ENCODE results near the gene TCF12. TPM values are rescaled to one million over a fixed set of nuclear protein-coding genes. Genes with fewer than 3 reads are reported as not detected.

TCF12 gene
- total RNA-seq, 3 donors from 2014 or later (not counting 1 experiment from before 2014, with no cell fraction given), result 84.1 to 111 (median 107) TPM

DNA sequence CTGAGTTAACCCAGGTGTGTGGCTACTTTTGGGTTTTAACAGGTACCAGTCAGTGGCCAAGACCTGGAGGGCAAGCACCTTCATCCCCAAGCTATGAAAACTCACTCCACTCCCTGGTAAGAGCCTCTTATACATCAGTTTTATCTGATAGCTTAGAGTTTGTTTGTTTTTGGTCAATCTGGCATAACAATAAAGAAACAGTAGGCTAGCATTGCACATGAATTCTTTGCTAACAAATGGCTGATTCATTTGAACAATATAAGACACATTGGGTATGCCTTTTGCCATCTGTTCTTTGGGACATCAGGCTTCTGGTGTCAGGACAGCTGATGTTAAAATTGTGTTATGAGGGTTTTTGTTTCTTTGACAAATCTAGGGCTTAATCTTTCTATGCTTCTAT lies 332.9 kb downstream of the TCF12 start:
- Histone ChIP-seq H3K27ac (ENCODE audit: low read length) (no peak overlapping the region), H3K27me3 (ENCODE audit: control insufficient read depth, insufficient read depth, low read length) (no peaks in the 10 kb centered on the region), H3K4me3 (ENCODE audit: low read length) (no peak overlapping the region), H3K9me3 (ENCODE audit: control insufficient read depth, insufficient read depth, low read length) (no peaks in the 10 kb centered on the region), H3K4me1 (ENCODE audit: control insufficient read depth, insufficient read depth, low read length) (no peaks in the 10 kb centered on the region), H3K36me3 (ENCODE audit: control insufficient read depth, insufficient read depth, low read length) (peaks cover 19% of the 10 kb centered on the region)
- Mint-ChIP-seq H3K36me3 (no peaks in the 10 kb centered on the region), H3K9me3 (no peaks in the 10 kb centered on the region), H3K4me1 (peaks cover 0 to 5% of the 10 kb centered on the region in 2 donors), H3K27ac (no peak overlapping the region), H3K4me3 (no peak overlapping the region), H3K27me3 (ENCODE audit: low read depth in 2 of 2) (no peaks in the 10 kb centered on the region)
- TF ChIP-seq, protein P1, sequence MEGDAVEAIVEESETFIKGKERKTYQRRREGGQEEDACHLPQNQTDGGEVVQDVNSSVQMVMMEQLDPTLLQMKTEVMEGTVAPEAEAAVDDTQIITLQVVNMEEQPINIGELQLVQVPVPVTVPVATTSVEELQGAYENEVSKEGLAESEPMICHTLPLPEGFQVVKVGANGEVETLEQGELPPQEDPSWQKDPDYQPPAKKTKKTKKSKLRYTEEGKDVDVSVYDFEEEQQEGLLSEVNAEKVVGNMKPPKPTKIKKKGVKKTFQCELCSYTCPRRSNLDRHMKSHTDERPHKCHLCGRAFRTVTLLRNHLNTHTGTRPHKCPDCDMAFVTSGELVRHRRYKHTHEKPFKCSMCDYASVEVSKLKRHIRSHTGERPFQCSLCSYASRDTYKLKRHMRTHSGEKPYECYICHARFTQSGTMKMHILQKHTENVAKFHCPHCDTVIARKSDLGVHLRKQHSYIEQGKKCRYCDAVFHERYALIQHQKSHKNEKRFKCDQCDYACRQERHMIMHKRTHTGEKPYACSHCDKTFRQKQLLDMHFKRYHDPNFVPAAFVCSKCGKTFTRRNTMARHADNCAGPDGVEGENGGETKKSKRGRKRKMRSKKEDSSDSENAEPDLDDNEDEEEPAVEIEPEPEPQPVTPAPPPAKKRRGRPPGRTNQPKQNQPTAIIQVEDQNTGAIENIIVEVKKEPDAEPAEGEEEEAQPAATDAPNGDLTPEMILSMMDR (IDR thresholded peaks at IDR 0.05), result no peak
- ATAC-seq (no peak), DNase-seq (no peak)
- intact Hi-C loops (cut with micrococcal nuclease), result no loop called here

DNA sequence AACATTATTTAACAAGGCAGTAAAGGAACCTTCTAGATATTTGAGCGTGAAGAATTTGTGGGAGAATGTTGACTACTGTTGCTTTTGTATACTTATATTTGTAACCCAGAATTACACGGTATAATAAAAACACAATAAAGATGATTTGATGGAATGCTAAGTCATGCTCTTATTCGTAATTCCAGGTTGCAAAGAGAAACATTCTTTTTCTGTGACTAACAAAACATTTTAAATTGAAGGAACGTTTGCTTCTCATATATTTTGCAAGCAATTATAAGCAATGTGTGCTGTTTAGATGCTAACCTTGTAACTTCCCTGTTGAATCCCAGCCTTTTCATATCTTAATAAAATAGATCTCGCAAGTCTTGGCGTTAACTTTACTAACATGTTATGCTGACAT lies 333.5 kb downstream of the TCF12 start:
- Histone ChIP-seq H3K9me3 (ENCODE audit: control insufficient read depth, insufficient read depth, low read length) (no peaks in the 10 kb centered on the region), H3K4me3 (ENCODE audit: low read length) (no peak overlapping the region), H3K27me3 (ENCODE audit: control insufficient read depth, insufficient read depth, low read length) (no peaks in the 10 kb centered on the region), H3K36me3 (ENCODE audit: control insufficient read depth, insufficient read depth, low read length) (peaks cover 15% of the 10 kb centered on the region), H3K4me1 (ENCODE audit: control insufficient read depth, insufficient read depth, low read length) (no peaks in the 10 kb centered on the region), H3K27ac (ENCODE audit: low read length) (no peak overlapping the region)
- no peak overlapping the region for H3K27ac Mint-ChIP-seq
- no peak for DNase-seq
- intact Hi-C loops (cut with micrococcal nuclease), result no loop called here
- no peaks in the 10 kb centered on the region for H3K9me3 Mint-ChIP-seq
- H3K27me3 Mint-ChIP-seq (ENCODE audit: low read depth in 2 of 2), result no peaks in the 10 kb centered on the region
- TF ChIP-seq, protein P1 (IDR thresholded peaks at IDR 0.05), result no peak
- no peaks in the 10 kb centered on the region for H3K36me3 Mint-ChIP-seq
- 98% methylated on average over 2 of the region's 6 CpGs for WGBS (ENCODE audit: insufficient coverage)
- no peak for ATAC-seq
- peaks cover 0 to 3% of the 10 kb centered on the region in 2 donors for H3K4me1 Mint-ChIP-seq
- no peak overlapping the region for H3K4me3 Mint-ChIP-seq

DNA sequence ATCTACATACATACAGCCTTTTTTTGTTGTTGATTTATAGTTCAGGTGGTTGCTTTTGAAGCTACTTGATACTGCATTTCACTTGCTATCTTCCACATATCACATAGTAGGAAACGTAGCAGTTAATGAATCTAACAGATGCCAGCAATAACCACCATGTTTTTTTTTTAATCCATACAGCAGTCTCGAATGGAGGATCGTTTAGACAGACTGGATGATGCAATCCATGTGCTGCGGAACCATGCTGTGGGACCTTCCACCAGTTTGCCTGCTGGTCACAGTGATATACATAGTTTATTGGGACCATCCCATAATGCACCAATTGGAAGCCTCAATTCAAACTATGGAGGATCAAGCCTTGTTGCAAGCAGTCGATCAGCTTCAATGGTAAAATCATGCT lies 334.6 kb downstream of the TCF12 start:
- H3K9me3 Mint-ChIP-seq, result no peaks in the 10 kb centered on the region
- over 99% methylated on average over 5 of the region's 5 CpGs for WGBS (ENCODE audit: insufficient coverage)
- Histone ChIP-seq H3K36me3 (ENCODE audit: control insufficient read depth, insufficient read depth, low read length) (peaks cover 15% of the 10 kb centered on the region), H3K4me1 (ENCODE audit: control insufficient read depth, insufficient read depth, low read length) (no peaks in the 10 kb centered on the region), H3K27me3 (ENCODE audit: control insufficient read depth, insufficient read depth, low read length) (no peaks in the 10 kb centered on the region), H3K27ac (ENCODE audit: low read length) (no peak overlapping the region), H3K9me3 (ENCODE audit: control insufficient read depth, insufficient read depth, low read length) (no peaks in the 10 kb centered on the region), H3K4me3 (ENCODE audit: low read length) (no peak overlapping the region)
- intact Hi-C loops (cut with micrococcal nuclease), result no loop called here
- no peaks in the 10 kb centered on the region for H3K4me1 Mint-ChIP-seq
- no peak for DNase-seq
- TF ChIP-seq, protein P1 (IDR thresholded peaks at IDR 0.05), result no peak
- no peak overlapping the region for H3K27ac Mint-ChIP-seq
- H3K36me3 Mint-ChIP-seq, result no peaks in the 10 kb centered on the region
- no peak overlapping the region for H3K4me3 Mint-ChIP-seq
- no peaks in the 10 kb centered on the region for H3K27me3 Mint-ChIP-seq (ENCODE audit: low read depth in 2 of 2)
- ATAC-seq, result no peak

DNA sequence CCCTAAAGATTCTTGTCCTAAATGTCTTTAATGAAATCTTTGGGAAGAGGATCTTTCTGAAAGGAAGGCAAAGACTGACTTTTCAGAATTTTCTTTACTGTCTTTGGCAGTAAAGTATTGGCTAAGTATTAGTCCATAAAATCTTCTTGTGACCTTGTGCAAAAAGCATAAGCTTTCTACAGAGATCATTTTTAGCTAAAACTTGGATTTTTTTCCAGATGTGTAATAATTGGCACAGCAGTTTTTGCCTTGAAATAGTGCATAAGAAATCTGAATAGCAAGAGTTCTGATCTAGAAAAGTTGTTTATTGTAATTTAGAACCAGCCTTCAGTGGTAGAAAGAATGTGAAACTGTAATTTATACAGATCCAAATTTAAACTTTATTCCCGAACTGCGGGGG lies 335.1 kb downstream of the TCF12 start:
- Mint-ChIP-seq H3K27me3 (ENCODE audit: low read depth in 2 of 2) (no peaks in the 10 kb centered on the region), H3K4me1 (no peaks in the 10 kb centered on the region), H3K36me3 (no peaks in the 10 kb centered on the region), H3K9me3 (no peaks in the 10 kb centered on the region), H3K4me3 (no peak overlapping the region), H3K27ac (no peak overlapping the region)
- intact Hi-C loops (cut with micrococcal nuclease), result no loop called here
- Histone ChIP-seq H3K9me3 (ENCODE audit: control insufficient read depth, insufficient read depth, low read length) (no peaks in the 10 kb centered on the region), H3K36me3 (ENCODE audit: control insufficient read depth, insufficient read depth, low read length) (peaks cover 15% of the 10 kb centered on the region), H3K27me3 (ENCODE audit: control insufficient read depth, insufficient read depth, low read length) (no peaks in the 10 kb centered on the region), H3K4me1 (ENCODE audit: control insufficient read depth, insufficient read depth, low read length) (no peaks in the 10 kb centered on the region), H3K4me3 (ENCODE audit: low read length) (no peak overlapping the region), H3K27ac (ENCODE audit: low read length) (no peak overlapping the region)
- DNase-seq (no peak), ATAC-seq (no peak)
- TF ChIP-seq, protein P1 (IDR thresholded peaks at IDR 0.05), result no peak
- no CpG with 5 or more reads among the region's 2 CpGs for WGBS (ENCODE audit: insufficient coverage)
